ENCODE measurements around the gene EREG.

DNA sequence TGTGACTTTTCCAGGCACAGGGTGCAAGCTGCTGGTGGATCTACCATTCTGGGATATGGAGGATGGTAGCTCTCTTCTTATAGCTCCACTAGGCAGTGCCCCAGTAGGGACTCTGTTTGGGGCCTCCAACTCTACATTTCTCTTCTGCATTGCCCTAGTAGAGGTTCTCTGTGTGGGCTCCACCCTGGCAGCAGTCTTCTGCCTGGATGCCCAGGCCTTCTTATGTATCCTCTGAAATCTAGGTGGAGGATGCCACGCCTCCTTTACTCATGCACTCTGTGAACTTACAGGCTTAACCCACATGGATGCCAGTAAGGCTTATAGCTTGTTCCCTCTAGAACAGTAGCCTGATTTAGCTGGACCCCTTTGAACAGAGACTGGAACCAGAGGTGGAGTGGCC lies 20.9 kb upstream of the EREG start:
- TF ChIP-seq CTCF (conservative IDR thresholded peaks at IDR 0.05) (no peak), EZH2 (IDR thresholded peaks at IDR 0.05; ENCODE audit: low read depth) (no peak)

All from PC-9 (cell line).